PC-3 (cell line): ENCODE measurements around the gene CFAP57.

Experiments
- CTCF ChIP-seq: fragments of 300-600 bp; sonication (generic); conservative IDR thresholded peaks from 2 replicates; pipeline ENCODE4 v1.5.1; 2017; ENCODE audit warnings: antibody characterized with exemption, low read depth, mild to moderate bottlenecking, low read length
- EZH2 ChIP-seq: fragments of 300-600 bp; sonication (generic); IDR thresholded peaks from one replicate; pipeline ENCODE4 v1.6.1; 2017; ENCODE audit warnings: antibody characterized with exemption, mild to moderate bottlenecking, low read length; ENCODE audit not compliant: unreplicated experiment
- EZH2phosphoT487 ChIP-seq: fragments of 300-600 bp; sonication (generic); IDR thresholded peaks from 2 replicates; pipeline ENCODE4 v1.6.1; 2018; ENCODE audit warnings: mild to moderate bottlenecking, antibody characterized with exemption, low read length, borderline replicate concordance

DNA sequence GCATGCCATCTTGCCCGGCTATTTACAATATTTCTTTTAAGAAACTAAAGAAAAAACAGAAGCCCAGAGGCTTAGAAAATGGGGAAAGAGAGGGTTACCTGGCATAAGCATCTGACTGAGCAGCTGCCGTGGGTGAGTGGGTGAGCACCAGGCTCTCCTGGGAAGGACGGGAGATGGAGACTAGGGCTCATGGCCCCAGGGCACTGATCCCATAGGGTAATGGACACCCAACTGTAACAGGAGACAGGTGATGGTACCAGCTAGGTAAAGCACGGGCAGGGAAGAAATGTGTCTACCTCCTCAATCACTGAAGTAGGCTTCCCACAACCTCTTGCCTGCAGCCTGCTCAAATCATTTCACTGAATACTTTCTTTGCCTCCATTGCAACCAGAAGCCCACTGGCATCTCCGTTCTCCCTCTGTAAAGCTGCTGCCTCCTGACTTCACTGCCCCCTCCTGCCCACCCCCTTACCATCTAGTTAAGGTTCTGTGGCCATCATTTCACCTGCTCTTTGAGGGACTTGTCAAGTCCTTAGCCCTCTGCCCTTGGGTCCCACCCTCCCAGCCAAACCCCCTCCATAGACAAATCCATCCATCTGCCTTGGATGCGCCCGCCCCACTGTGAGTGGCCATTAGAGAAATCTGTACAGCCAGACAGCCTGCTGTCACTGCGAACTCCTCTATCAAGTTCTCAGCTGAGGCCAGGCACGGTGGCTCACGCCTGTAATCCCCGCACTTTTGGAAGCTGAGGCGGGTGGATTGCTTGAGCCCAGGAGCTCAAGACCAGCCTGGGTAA is 103.9 kb downstream of the CFAP57 start:
- TF ChIP-seq CTCF: no peak
- no peak for TF ChIP-seq EZH2
- TF ChIP-seq EZH2phosphoT487: no peak
